Lower lobe of right lung (tissue), 2 donors: ENCODE data around the gene ARFIP2. TPM values are rescaled to one million over a fixed set of nuclear protein-coding genes. Genes with fewer than 3 reads are reported as not detected.

ENCODE experiments used
- ATAC-seq, 2 donors: fragments of 200-7000 bp; cut with Tn5 transposase; one replicate each; pipeline ENCODE4 v1.9.1; 2020 to 2022; ENCODE audit warnings: mild to moderate bottlenecking in 2 of 2, moderate library complexity in 2 of 2
- DNase-seq: peaks from one replicate; pipeline ENCODE4 v3.0.0-alpha.2; 2020
- H3K27ac ChIP-seq: fragments of 200-600 bp; one replicate; pipeline ENCODE4 v1.8.0; 2022
- H3K27me3 ChIP-seq: fragments of 200-600 bp; one replicate; pipeline ENCODE4 v1.8.0; 2022; ENCODE audit warnings: low read depth
- H3K36me3 ChIP-seq: fragments of 200-600 bp; one replicate; pipeline ENCODE4 v1.8.0; 2022; ENCODE audit warnings: mild to moderate bottlenecking
- H3K4me1 ChIP-seq: fragments of 200-600 bp; one replicate; pipeline ENCODE4 v1.8.0; 2022
- H3K4me3 ChIP-seq: fragments of 200-600 bp; one replicate; pipeline ENCODE4 v1.8.0; 2022; ENCODE audit warnings: mild to moderate bottlenecking
- H3K9me3 ChIP-seq: fragments of 200-600 bp; one replicate; pipeline ENCODE4 v1.8.0; 2022
- CTCF ChIP-seq: fragments of 200-600 bp; IDR thresholded peaks from one replicate; pipeline ENCODE4 v1.8.0; 2022; ENCODE audit warnings: antibody characterized with exemption, mild to moderate bottlenecking
- intact Hi-C: fragments of 100-400 bp; cut with DNase I; formaldehyde crosslinking; loops from one replicate; pipeline ENCODE4 v1.11.0; 2022
- total RNA-seq: library from RNA; stranded (reverse); fragmentation: NEBNext Ultra II Directional; extraction: Animal tissue kit (Norgen Biotek cat#: 25700); gene quantifications from one replicate; pipeline ENCODE4 v1.2.1, GENCODE V29; 2021
- donor health status: DM: no; HTN: yes; CAD: no; lungs with severe emphysema.

Gene ARFIP2
- total RNA-seq, 1 donor from 2014 or later, result 38.8 TPM

GRCh38 chr11:6520265-6520664, 39.1 kb upstream of the ARFIP2 start:
- Histone ChIP-seq H3K27ac (no peak overlapping the region), H3K27me3 (no peaks in the 10 kb centered on the region), H3K4me1 (no peaks in the 10 kb centered on the region), H3K4me3 (no peak overlapping the region), H3K9me3 (no peaks in the 10 kb centered on the region), H3K36me3 (peaks cover 36% of the 10 kb centered on the region)
- ATAC-seq (no peak), DNase-seq (no peak)
- TF ChIP-seq CTCF, result no peak
- intact Hi-C loops, result no loop called here

- intact Hi-C loops, result no loop called here
- Histone ChIP-seq H3K4me1 (no peaks in the 10 kb centered on the region), H3K9me3 (no peaks in the 10 kb centered on the region), H3K36me3 (peaks cover 37% of the 10 kb centered on the region), H3K4me3 (no peak overlapping the region), H3K27me3 (no peaks in the 10 kb centered on the region), H3K27ac (no peak overlapping the region)
- ATAC-seq (no peak), DNase-seq (no peak)
- TF ChIP-seq CTCF, result no peak
Measured at GRCh38 chr11:6516865-6517264, 35.7 kb upstream of the ARFIP2 start.

GRCh38 chr11:6505577-6506240, 24.6 kb upstream of the ARFIP2 start:
- intact Hi-C loops, result no loop called here
- H3K27me3 ChIP-seq, result no peaks in the 10 kb centered on the region
- TF ChIP-seq CTCF, result peak; percentile 70
- no peaks in the 10 kb centered on the region for H3K4me1 ChIP-seq
- ATAC-seq (peak; percentile 56 to 71), DNase-seq (no peak)
- H3K27ac ChIP-seq, result no peak overlapping the region
- no peak overlapping the region for H3K4me3 ChIP-seq
- H3K9me3 ChIP-seq, result no peaks in the 10 kb centered on the region
- H3K36me3 ChIP-seq, result peaks cover 30% of the 10 kb centered on the region

GRCh38 chr11:6504166-6504565, 23.0 kb upstream of the ARFIP2 start:
- Histone ChIP-seq H3K27ac (no peak overlapping the region), H3K4me1 (no peaks in the 10 kb centered on the region), H3K9me3 (no peaks in the 10 kb centered on the region), H3K27me3 (no peaks in the 10 kb centered on the region), H3K4me3 (no peak overlapping the region), H3K36me3 (peaks cover 26% of the 10 kb centered on the region)
- TF ChIP-seq CTCF, result no peak
- no peak for ATAC-seq
- DNase-seq, result no peak
- intact Hi-C loops, result no loop called here

- H3K4me3 ChIP-seq, result no peak overlapping the region
- DNase-seq, result no peak
- H3K4me1 ChIP-seq, result no peaks in the 10 kb centered on the region
- H3K27me3 ChIP-seq, result no peaks in the 10 kb centered on the region
- ATAC-seq, result no peak
- intact Hi-C loops, result no loop called here
- no peaks in the 10 kb centered on the region for H3K9me3 ChIP-seq
- peaks cover 42% of the 10 kb centered on the region for H3K36me3 ChIP-seq
- no peak overlapping the region for H3K27ac ChIP-seq
- no peak for TF ChIP-seq CTCF
Measured at GRCh38 chr11:6502382-6502781, 21.3 kb upstream of the ARFIP2 start.
